Measurements from ENCODE around the gene RNF223. TPM values are rescaled to one million over a fixed set of nuclear protein-coding genes. Genes with fewer than 3 reads are reported as not detected.

The RNF223 gene
- total RNA-seq, 1 donor from 2014 or later, result not detected

DNA sequence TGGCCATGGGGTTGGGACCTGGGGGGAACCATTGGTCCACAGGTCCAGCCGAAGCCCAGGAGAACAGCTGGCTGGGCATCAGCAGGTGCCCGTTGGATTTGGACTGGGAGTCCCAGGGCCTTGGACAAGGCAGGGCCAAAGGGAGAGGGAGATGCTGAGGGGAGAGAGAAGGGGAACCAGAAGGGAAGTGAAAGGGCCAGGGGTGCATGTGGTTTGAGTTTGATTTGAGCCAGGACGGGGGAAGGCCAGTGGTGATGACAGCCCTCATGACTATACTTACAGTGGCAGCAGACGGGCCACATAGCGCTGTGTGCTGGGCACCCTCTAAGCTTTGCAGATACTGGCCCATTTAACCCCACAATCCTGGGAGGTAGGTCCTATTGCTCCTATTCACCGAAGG lies 35.4 kb downstream of the RNF223 start:
- Mint-ChIP-seq H3K9me3 (ENCODE audit: unreplicated experiment) (peaks cover 15% of the 10 kb centered on the region), H3K4me1 (ENCODE audit: low read depth, unreplicated experiment) (peaks cover 21% of the 10 kb centered on the region), H3K36me3 (ENCODE audit: unreplicated experiment) (no peaks in the 10 kb centered on the region), H3K4me3 (ENCODE audit: unreplicated experiment) (peak overlapping the region; percentile 72), H3K27me3 (ENCODE audit: unreplicated experiment) (peaks cover 16% of the 10 kb centered on the region), H3K27ac (ENCODE audit: unreplicated experiment) (no peak overlapping the region)
- DNase-seq, result no peak
- TF ChIP-seq, protein P1, sequence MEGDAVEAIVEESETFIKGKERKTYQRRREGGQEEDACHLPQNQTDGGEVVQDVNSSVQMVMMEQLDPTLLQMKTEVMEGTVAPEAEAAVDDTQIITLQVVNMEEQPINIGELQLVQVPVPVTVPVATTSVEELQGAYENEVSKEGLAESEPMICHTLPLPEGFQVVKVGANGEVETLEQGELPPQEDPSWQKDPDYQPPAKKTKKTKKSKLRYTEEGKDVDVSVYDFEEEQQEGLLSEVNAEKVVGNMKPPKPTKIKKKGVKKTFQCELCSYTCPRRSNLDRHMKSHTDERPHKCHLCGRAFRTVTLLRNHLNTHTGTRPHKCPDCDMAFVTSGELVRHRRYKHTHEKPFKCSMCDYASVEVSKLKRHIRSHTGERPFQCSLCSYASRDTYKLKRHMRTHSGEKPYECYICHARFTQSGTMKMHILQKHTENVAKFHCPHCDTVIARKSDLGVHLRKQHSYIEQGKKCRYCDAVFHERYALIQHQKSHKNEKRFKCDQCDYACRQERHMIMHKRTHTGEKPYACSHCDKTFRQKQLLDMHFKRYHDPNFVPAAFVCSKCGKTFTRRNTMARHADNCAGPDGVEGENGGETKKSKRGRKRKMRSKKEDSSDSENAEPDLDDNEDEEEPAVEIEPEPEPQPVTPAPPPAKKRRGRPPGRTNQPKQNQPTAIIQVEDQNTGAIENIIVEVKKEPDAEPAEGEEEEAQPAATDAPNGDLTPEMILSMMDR (IDR thresholded peaks at IDR 0.05; ENCODE audit: partially characterized antibody, unreplicated experiment), result no peak

DNA sequence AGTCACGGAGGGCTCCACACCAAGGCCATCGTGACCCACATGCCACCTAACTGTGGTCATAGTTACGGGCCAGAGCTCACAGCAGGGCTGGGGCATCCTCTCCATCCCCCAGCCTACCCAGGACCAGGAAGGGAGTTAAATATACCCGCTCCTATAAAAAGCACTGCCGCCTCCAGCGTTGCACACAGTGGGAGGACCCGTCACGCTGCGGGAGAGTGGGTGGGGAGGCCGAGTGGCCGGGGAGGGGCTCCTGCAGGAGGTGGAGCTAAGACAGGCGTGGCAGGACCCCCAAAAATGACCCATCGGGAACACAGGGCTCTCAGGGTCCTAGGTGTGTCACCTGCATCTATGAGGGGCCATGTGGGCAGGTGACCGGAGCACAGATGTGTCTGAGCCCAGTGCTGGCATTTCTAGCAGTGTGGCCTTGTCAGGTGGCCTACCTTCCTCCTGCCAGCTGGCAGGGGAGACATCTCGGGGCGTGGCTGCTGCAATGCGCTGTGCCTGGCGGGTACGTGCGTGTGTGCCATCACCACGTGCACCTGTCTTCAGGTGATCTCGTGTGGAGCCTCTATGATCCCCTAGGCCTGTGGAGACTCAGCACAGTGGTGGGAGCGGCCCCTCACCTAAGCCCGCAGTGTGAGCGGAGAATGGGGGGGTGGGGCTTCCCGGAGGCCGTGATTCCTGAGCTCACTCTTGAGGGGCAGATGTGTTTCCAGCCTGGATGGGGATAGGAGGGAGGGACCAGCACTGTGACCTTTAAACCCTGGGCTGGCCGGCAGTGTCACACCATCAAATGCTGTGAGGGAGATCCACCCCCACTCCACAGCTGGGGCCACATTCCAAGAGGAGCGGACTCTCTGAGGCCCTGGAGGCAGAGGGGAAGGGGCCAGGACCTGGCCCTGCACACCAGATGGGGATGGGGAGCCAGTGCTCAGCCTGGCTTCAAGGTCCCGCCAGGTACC lies 36.5 kb downstream of the RNF223 start:
- H3K4me3 Mint-ChIP-seq (ENCODE audit: unreplicated experiment), result peak overlapping the region; percentile 38
- H3K36me3 Mint-ChIP-seq (ENCODE audit: unreplicated experiment), result no peaks in the 10 kb centered on the region
- peaks cover 12% of the 10 kb centered on the region for H3K9me3 Mint-ChIP-seq (ENCODE audit: unreplicated experiment)
- H3K27ac Mint-ChIP-seq (ENCODE audit: unreplicated experiment), result no peak overlapping the region
- DNase-seq, result no peak
- TF ChIP-seq, protein P1 (IDR thresholded peaks at IDR 0.05; ENCODE audit: partially characterized antibody, unreplicated experiment), result no peak
- peaks cover 16% of the 10 kb centered on the region for H3K27me3 Mint-ChIP-seq (ENCODE audit: unreplicated experiment)
- H3K4me1 Mint-ChIP-seq (ENCODE audit: low read depth, unreplicated experiment), result peaks cover 21% of the 10 kb centered on the region

DNA sequence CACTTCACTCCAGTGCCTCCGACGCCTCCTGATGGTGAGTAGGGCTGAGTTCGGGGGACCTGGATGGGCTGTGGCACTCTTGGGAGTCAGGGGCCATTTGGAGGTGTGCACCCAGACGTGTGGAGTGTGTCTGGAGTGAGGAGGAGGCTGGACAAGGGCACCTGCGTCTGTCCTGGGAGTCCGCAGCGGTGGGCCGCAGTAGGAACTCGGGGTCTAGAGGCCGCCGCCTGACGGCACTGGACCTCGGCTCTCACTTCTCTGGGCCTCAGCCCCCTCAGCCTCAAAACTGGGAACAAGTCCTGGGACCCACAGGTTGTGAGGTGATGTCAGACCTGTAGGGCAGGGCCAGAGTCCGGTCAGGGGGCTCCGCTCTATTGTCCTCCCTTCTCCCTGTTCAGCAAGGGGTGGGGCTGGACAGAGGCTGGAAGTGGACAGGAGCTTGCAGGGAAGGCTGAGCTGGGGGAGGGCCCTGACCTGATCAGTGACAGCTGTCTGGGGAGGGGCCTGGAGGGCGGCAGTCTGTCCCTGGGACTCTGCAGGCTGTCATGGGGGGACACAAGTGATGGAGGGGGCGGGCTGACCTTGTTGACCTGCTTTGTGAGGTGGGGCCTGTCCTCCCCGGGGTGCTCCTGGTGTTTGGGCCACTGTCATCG lies 38.7 kb downstream of the RNF223 start:
- Mint-ChIP-seq H3K9me3 (ENCODE audit: unreplicated experiment) (peaks cover 22% of the 10 kb centered on the region), H3K4me1 (ENCODE audit: low read depth, unreplicated experiment) (peaks cover 29% of the 10 kb centered on the region), H3K27me3 (ENCODE audit: unreplicated experiment) (peaks cover 24% of the 10 kb centered on the region), H3K27ac (ENCODE audit: unreplicated experiment) (peak overlapping the region; percentile 84), H3K36me3 (ENCODE audit: unreplicated experiment) (no peaks in the 10 kb centered on the region), H3K4me3 (ENCODE audit: unreplicated experiment) (peak overlapping the region; percentile 85)
- no peak for DNase-seq
- TF ChIP-seq, protein P1 (IDR thresholded peaks at IDR 0.05; ENCODE audit: partially characterized antibody, unreplicated experiment), result no peak

DNA sequence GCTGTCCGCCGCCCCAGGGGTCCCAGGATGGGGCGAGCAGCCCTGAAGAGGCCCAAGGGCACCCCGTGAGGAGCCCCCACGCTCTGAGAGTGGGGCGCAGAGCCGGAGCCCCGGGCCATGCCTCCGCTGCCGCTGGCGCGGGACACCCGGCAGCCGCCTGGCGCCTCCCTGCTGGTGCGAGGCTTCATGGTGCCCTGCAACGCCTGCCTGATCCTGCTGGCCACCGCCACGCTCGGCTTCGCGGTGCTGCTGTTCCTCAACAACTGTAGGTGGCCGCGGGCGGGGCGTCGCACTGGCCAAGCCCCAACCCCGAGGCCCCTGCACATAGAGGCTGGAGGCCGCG lies 39.7 kb downstream of the RNF223 start:
- peak overlapping the region; percentile 77 for H3K4me3 Mint-ChIP-seq (ENCODE audit: unreplicated experiment)
- peaks cover 28% of the 10 kb centered on the region for H3K4me1 Mint-ChIP-seq (ENCODE audit: low read depth, unreplicated experiment)
- no peaks in the 10 kb centered on the region for H3K36me3 Mint-ChIP-seq (ENCODE audit: unreplicated experiment)
- peaks cover 20% of the 10 kb centered on the region for H3K27me3 Mint-ChIP-seq (ENCODE audit: unreplicated experiment)
- peak overlapping the region; percentile 80 for H3K27ac Mint-ChIP-seq (ENCODE audit: unreplicated experiment)
- TF ChIP-seq, protein P1 (IDR thresholded peaks at IDR 0.05; ENCODE audit: partially characterized antibody, unreplicated experiment), result no peak
- H3K9me3 Mint-ChIP-seq (ENCODE audit: unreplicated experiment), result peaks cover 22% of the 10 kb centered on the region
- DNase-seq, result peak; percentile 62
